Thyroid gland (tissue), 4 donors: ENCODE results near the gene CHST11. TPM values are rescaled to one million over a fixed set of nuclear protein-coding genes. Genes with fewer than 3 reads are reported as not detected.

Experiments used
- DNase-seq, 2 donors: peaks; one replicate each; pipeline ENCODE4 v3.0.0-alpha.2; 2019
- H3K27ac ChIP-seq, 3 donors: fragments of 200-600 bp; sonication (generic); 1 replicate in 2 of 3; 2 replicates in 1 of 3; pipeline ENCODE4 v1.5.1; 2016 to 2019; ENCODE audit warnings: mild to moderate bottlenecking in 1 of 3, moderate library complexity in 1 of 3
- H3K27me3 ChIP-seq: fragments of 200-600 bp; sonication (generic); one replicate; pipeline ENCODE4 v1.5.1; 2019
- H3K36me3 ChIP-seq, 2 donors: fragments of 200-600 bp; sonication (generic); one replicate each; pipeline ENCODE4 v1.5.1; 2016 to 2019
- H3K4me1 ChIP-seq, 2 donors: fragments of 200-600 bp; sonication (generic); one replicate each; pipeline ENCODE4 v1.5.1; 2017 to 2019
- H3K4me3 ChIP-seq, 3 donors: fragments of 200-600 bp; sonication (generic); replicated peaks in 1 of 3; 1 replicate in 2 of 3; 2 replicates in 1 of 3; pipeline ENCODE4 v1.5.1; 2016; ENCODE audit warnings: mild to moderate bottlenecking in 1 of 3
- H3K9me3 ChIP-seq: fragments of 200-600 bp; sonication (generic); one replicate; pipeline ENCODE4 v1.5.1; 2017
- CTCF ChIP-seq, 6 experiments: fragments of 200-600 bp in 3 of 6; fragments of 450-650 bp in 3 of 6; sonication (generic) in 3 of 6; IDR thresholded peaks; one replicate each; pipeline ENCODE4 v1.5.1; 2016 to 2019; ENCODE audit warnings: antibody characterized with exemption in 6 of 6, mild to moderate bottlenecking in 2 of 6, inconsistent platforms in 1 of 6, moderate library complexity in 1 of 6
- POLR2A ChIP-seq, 2 donors: fragments of 450-650 bp; IDR thresholded peaks; one replicate each; pipeline ENCODE4 v1.6.1; 2017; ENCODE audit warnings: antibody characterized with exemption in 2 of 2, mild to moderate bottlenecking in 2 of 2, moderate library complexity in 1 of 2
- WGBS, 2 donors: methylation state at CpG; one replicate each; pipeline ENCODE4 v1.1.5; 2017; 5-methylcytosine and 5-hydroxymethylcytosine counted together
- intact Hi-C: fragments of 100-400 bp; cut with DNase I; formaldehyde crosslinking; loops from one replicate; pipeline ENCODE4 v1.15.1; 2023
- total RNA-seq, 4 donors: library from RNA; depleted of rRNA; stranded (reverse); fragments of >200 nt; gene quantifications; one replicate each; pipeline ENCODE4 v1.2.3, GENCODE V29; 2016

The CHST11 gene
- total RNA-seq, 4 donors from 2014 or later = 6.9 to 11.6 (median 8.0) TPM

- WGBS, 2 donors = 98 to 100% methylated on average over 1 of the region's 1 CpG
- peaks cover 4% of the 10 kb centered on the region in 2 donors for H3K4me1 ChIP-seq
- no peaks in the 10 kb centered on the region for H3K36me3 ChIP-seq
- intact Hi-C loops = no loop called here
- H3K9me3 ChIP-seq = no peaks in the 10 kb centered on the region
- H3K27me3 ChIP-seq = no peaks in the 10 kb centered on the region
- DNase-seq = no peak
- H3K27ac ChIP-seq = no peak overlapping the region
- no peak overlapping the region for H3K4me3 ChIP-seq
- no peak for TF ChIP-seq POLR2A (IDR thresholded peaks at IDR 0.05)
- TF ChIP-seq CTCF (IDR thresholded peaks at IDR 0.05) = no peak
These were observed 4.7 kb upstream of the CHST11 start for GRCh38 chr12:104452087-104452486.

GRCh38 chr12:104453133-104453532, 3.6 kb upstream of the CHST11 start:
- H3K9me3 ChIP-seq = no peaks in the 10 kb centered on the region
- H3K4me1 ChIP-seq = peaks cover 4% of the 10 kb centered on the region in 2 donors
- WGBS, 2 donors = 84 to 87% methylated on average over 2 of the region's 2 CpGs
- no peak overlapping the region for H3K27ac ChIP-seq
- H3K36me3 ChIP-seq = no peaks in the 10 kb centered on the region
- DNase-seq = no peak
- H3K4me3 ChIP-seq = no peak overlapping the region
- TF ChIP-seq POLR2A (IDR thresholded peaks at IDR 0.05) (no peak), CTCF (IDR thresholded peaks at IDR 0.05) (no peak)
- intact Hi-C loops = no loop called here
- H3K27me3 ChIP-seq = no peaks in the 10 kb centered on the region

GRCh38 chr12:104454997-104455396, 1.8 kb upstream of the CHST11 start:
- WGBS, 2 donors = 95% methylated on average over 1 of the region's 1 CpG
- no peak overlapping the region for H3K27ac ChIP-seq
- intact Hi-C loops = no loop called here
- no peak for DNase-seq
- no peaks in the 10 kb centered on the region for H3K9me3 ChIP-seq
- peaks cover 4% of the 10 kb centered on the region in 2 donors for H3K4me1 ChIP-seq
- H3K36me3 ChIP-seq = no peaks in the 10 kb centered on the region
- no peak overlapping the region for H3K4me3 ChIP-seq
- no peaks in the 10 kb centered on the region for H3K27me3 ChIP-seq
- TF ChIP-seq POLR2A (IDR thresholded peaks at IDR 0.05) (no peak), CTCF (IDR thresholded peaks at IDR 0.05) (no peak)

GRCh38 chr12:104455578-104456416, 951 bp upstream of the CHST11 start:
- WGBS, 2 donors = 47 to 57% methylated on average over 7 to 9 of the region's 9 CpGs
- intact Hi-C loops = no loop called here
- TF ChIP-seq CTCF (IDR thresholded peaks at IDR 0.05) = no peak
- no peak for TF ChIP-seq POLR2A (IDR thresholded peaks at IDR 0.05)
- Histone ChIP-seq H3K36me3 (no peaks in the 10 kb centered on the region), H3K4me1 (peaks cover 4 to 6% of the 10 kb centered on the region in 2 donors), H3K4me3 (peak overlapping the region; percentile 31 to 76 (median 64)), H3K27me3 (no peaks in the 10 kb centered on the region), H3K27ac (peak overlapping the region in 2 of 3 donors; percentile 69 to 85), H3K9me3 (no peaks in the 10 kb centered on the region)
- DNase-seq = no peak
